ENCODE results near the gene PCID2. TPM values are rescaled to one million over a fixed set of nuclear protein-coding genes. Genes with fewer than 3 reads are reported as not detected.

PCID2 gene
- total RNA-seq, 3 donors from 2014 or later: 26.8 to 51.6 (median 35.0) TPM

DNA sequence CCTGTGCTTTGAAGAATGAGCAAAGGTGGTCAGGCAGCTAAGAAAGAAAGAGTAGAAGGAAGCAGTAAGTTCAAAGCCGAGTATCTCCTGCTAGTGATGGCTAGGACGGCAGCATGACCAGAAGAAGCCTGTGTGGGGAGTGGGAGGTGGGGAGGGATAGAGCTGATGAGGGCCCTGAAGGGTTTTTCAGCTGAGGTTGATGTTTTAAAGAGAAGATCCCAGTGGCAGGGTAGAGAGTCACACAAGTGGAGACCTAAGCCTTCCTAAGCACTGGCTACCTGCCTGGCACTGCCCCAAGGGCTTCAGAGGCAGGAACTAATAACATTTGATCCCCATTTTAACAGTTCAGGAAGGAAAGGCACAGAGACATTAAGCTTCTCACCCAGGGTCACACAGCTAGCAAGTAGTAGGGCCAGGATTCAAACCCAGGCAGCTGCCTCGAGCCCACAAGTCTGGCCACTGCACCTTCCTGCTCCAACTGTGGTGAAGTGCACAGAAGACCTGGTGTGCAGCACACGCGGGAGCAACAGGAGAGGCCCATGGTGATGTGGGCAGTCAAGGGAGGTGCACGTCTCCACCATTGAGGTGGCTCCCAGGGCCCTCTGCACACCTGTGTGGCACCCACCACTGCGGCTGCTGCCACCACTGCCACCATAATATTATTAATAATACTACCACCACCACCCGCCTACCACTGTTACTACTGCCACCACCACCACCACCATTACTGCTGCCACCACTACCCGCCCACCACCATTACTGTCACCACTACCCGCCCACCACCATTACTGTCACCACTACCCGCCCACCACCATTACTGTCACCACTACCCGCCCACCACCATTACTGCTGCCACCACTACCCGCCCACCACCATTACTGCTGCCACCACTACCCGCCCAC, 23.1 kb upstream of the PCID2 start:
- ATAC-seq (peak; percentile 10), DNase-seq (no peak)
- intact Hi-C loops (cut with DNase I, micrococcal nuclease): no loop called here
- Histone ChIP-seq H3K4me1 (ENCODE audit: low read depth) (no peaks in the 10 kb centered on the region), H3K36me3 (ENCODE audit: low read depth) (no peaks in the 10 kb centered on the region), H3K9me3 (no peaks in the 10 kb centered on the region), H3K4me3 (no peak overlapping the region)
- TF ChIP-seq, protein P1, sequence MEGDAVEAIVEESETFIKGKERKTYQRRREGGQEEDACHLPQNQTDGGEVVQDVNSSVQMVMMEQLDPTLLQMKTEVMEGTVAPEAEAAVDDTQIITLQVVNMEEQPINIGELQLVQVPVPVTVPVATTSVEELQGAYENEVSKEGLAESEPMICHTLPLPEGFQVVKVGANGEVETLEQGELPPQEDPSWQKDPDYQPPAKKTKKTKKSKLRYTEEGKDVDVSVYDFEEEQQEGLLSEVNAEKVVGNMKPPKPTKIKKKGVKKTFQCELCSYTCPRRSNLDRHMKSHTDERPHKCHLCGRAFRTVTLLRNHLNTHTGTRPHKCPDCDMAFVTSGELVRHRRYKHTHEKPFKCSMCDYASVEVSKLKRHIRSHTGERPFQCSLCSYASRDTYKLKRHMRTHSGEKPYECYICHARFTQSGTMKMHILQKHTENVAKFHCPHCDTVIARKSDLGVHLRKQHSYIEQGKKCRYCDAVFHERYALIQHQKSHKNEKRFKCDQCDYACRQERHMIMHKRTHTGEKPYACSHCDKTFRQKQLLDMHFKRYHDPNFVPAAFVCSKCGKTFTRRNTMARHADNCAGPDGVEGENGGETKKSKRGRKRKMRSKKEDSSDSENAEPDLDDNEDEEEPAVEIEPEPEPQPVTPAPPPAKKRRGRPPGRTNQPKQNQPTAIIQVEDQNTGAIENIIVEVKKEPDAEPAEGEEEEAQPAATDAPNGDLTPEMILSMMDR (IDR thresholded peaks at IDR 0.05): no peak

DNA sequence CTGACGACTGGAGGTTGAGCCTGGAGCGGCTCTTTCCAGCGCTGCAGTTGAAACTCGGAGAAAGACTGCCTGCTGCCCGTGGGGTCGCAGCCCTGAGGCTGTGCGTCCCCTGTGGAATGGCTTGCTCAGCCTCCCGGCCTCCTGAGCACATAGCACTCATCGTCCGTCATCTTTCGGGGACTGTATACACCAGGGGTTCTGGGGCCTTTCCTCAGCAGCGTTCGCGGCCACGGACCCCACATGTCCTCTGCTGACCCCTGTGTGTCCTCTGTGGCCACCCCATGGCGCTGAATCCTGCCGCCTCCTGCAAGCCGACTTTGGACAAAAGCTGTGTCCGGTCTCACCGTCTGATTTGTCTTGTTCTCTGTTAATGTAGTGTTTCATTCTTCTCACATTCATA, 21.3 kb upstream of the PCID2 start:
- H3K4me3 ChIP-seq: no peak overlapping the region
- no peaks in the 10 kb centered on the region for H3K4me1 ChIP-seq (ENCODE audit: low read depth)
- ATAC-seq (no peak), DNase-seq (no peak)
- TF ChIP-seq, protein P1 (IDR thresholded peaks at IDR 0.05): no peak
- intact Hi-C loops (cut with DNase I, micrococcal nuclease): no loop called here
- H3K9me3 ChIP-seq: no peaks in the 10 kb centered on the region
- H3K36me3 ChIP-seq (ENCODE audit: low read depth): peaks cover 4% of the 10 kb centered on the region

DNA sequence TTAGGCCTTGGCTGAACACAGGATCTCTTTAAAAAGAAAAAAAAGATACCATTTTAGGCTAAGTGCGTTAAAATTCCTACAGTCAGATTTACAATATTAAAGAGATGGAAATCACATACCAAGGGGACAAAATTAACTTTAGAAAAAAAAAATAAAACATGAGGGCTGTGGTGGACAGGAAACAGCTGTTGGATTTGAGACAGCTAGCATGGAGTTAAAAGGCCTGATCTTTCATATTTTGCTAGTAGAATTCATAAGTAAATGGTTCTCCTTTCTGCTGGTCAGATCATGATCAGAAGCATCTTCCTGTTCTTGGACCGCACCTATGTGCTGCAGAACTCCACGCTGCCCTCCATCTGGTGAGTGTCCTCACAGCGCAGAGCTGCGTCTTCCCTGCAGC, 20.7 kb upstream of the PCID2 start:
- no peak for DNase-seq
- Histone ChIP-seq H3K4me3 (no peak overlapping the region), H3K9me3 (no peaks in the 10 kb centered on the region), H3K36me3 (ENCODE audit: low read depth) (peaks cover 4% of the 10 kb centered on the region), H3K4me1 (ENCODE audit: low read depth) (no peaks in the 10 kb centered on the region)
- intact Hi-C loops (cut with DNase I, micrococcal nuclease): no loop called here
- no peak for ATAC-seq
- TF ChIP-seq, protein P1 (IDR thresholded peaks at IDR 0.05): no peak

DNA sequence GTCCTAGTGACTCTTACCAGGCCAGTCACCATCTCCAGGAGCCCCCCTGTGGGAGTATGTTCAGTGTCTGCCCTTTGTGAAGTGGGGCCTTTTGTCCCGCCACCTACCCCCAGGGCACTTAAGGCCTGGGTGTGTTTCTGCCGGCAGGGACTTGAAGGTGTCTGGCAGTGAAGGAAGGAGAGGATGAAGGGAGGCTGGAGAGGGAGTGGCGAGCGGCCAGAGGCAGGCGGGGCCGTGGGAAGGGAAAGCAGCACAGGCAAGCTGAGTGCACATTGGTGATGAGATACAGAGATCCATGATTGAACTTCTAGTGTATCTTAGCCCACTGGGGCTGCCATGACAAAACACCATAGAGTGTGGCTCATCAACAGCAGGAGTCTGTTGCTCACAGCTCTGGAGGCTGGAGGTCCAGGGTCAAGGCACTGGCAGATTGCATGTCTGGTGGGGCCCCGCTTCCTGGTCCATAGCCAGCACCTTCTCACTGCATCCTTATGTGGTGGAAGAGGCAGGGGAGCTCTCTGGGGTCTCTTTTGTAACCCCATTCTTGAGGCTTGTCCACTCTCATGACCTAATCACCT, 18.5 kb upstream of the PCID2 start:
- Histone ChIP-seq H3K4me3 (no peak overlapping the region), H3K9me3 (no peaks in the 10 kb centered on the region), H3K36me3 (ENCODE audit: low read depth) (peaks cover 4% of the 10 kb centered on the region), H3K4me1 (ENCODE audit: low read depth) (no peaks in the 10 kb centered on the region)
- DNase-seq (no peak), ATAC-seq (no peak)
- intact Hi-C loops (cut with DNase I, micrococcal nuclease): no loop called here
- TF ChIP-seq, protein P1 (IDR thresholded peaks at IDR 0.05): no peak

DNA sequence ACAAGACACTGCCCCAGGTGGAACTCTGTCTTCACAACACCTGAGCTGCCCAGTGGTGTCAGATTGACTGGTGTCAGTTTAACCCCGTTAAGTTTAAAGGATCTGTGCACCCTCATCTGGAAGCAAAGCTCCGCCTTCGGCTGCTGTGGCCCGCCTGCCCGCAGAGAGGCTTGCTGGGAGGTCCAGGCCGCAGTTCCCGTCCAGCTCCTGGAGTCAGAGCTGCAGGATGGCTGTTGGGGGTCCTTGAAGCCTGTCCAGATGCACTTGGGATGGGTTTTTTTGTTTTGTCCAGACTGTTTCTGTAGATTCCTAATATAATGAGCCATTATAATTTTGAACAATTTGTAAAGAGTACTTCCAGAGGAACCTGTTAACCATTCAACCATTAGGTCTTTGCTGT, 17.0 kb upstream of the PCID2 start:
- Histone ChIP-seq H3K36me3 (ENCODE audit: low read depth) (peaks cover 4% of the 10 kb centered on the region), H3K9me3 (no peaks in the 10 kb centered on the region), H3K4me1 (ENCODE audit: low read depth) (no peaks in the 10 kb centered on the region), H3K4me3 (no peak overlapping the region)
- TF ChIP-seq, protein P1 (IDR thresholded peaks at IDR 0.05): no peak
- no peak for DNase-seq
- no peak for ATAC-seq
- intact Hi-C loops (cut with DNase I, micrococcal nuclease): no loop called here
